SK-N-SH (cell line): Measurements from ENCODE around the gene IRF5.

ENCODE experiments used
- CTCF ChIP-seq: fragments of 200-600 bp; sonication (generic); IDR thresholded peaks from 2 replicates; pipeline ENCODE4 v1.6.1; 2017; ENCODE audit warnings: antibody characterized with exemption, mild to moderate bottlenecking, moderate library complexity
- GABPA ChIP-seq: IDR thresholded peaks from 2 replicates; pipeline ENCODE4 v1.4.0; 2012; ENCODE audit warnings: low read depth, mild to moderate bottlenecking
- PBX3 ChIP-seq: IDR thresholded peaks from 2 replicates; pipeline ENCODE4; 2012
- SMC3 ChIP-seq: IDR thresholded peaks from 2 replicates; pipeline ENCODE4 v1.6.1; 2012; ENCODE audit warnings: low read depth, low read length, improper control_type of control experiment
- ZBTB33 ChIP-seq: IDR thresholded peaks from 2 replicates; pipeline ENCODE4 v1.4.0; 2012; ENCODE audit warnings: low read depth, borderline replicate concordance

- TF ChIP-seq CTCF (no peak; the same call in 1 of the 2 replicates), ZBTB33 (no peak), GABPA (no peak), SMC3 (peak; percentile 27; the same call in 1 of the 2 replicates), PBX3 (peak; percentile 59)
These were observed 17.4 kb downstream of the IRF5 start for GRCh38 chr7:128954830-128955802.
